ENCODE measurements around the gene MYOCOS.

Gene MYOCOS

DNA sequence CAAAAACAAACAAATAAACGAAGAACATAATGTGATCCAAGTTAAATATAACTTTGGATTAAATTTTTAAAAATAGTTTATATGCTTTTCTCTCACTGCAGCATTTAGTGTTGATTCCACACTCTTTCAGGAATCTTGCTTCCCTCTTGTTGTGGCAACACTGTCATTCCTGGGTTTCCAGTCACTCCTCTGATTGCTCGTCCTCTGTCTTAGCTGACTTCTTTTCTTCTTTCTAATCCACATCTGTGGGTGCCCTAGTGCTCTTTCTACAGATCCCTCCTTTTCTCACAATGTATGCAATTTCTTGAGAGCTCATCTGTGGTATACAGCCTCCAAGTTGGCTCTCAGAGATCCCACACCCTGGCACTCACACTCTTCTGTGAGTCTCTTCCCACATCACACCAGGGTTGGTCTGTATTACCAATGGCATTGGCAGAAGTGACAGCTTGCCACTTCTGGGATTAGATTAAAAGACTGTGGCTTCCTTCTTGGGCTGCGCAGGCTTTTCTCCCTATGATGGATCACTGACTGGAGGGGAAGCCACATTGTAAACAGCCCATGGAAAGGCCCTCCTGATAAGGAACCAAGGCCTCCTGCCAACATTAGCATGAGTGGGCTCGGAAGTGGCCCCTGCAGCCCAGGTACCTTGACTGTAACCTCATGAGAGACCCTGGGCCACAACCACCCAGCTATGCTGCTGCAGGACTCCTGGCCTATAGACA, 42.0 kb downstream of the MYOCOS start:
- Histone ChIP-seq H3K4me3 (ENCODE audit: low read depth, low read length) (no peak overlapping the region), H3K14ac (ENCODE audit: low read length) (no peak overlapping the region), H3K18ac (ENCODE audit: low read length) (no peak overlapping the region), H2BK5ac (ENCODE audit: low read depth, low read length, poor library complexity) (no peak overlapping the region), H3K27ac (ENCODE audit: low read depth, low read length) (no peak overlapping the region), H2AFZ (ENCODE audit: insufficient read depth, low read length, poor library complexity) (no peak overlapping the region), H3K9me3 (ENCODE audit: insufficient read depth, low read depth, low read length) (no peaks in the 10 kb centered on the region), H4K8ac (ENCODE audit: low read depth, low read length) (no peak overlapping the region), H3K4me2 (ENCODE audit: low read length) (no peak overlapping the region), H3K79me2 (ENCODE audit: control insufficient read depth, insufficient read depth, low read length, poor library complexity) (no peaks in the 10 kb centered on the region), H2BK12ac (ENCODE audit: low read length) (no peak overlapping the region), H3K23ac (ENCODE audit: low read length) (no peak overlapping the region), H4K91ac (ENCODE audit: low read depth, low read length) (no peak overlapping the region), H3K9ac (ENCODE audit: low read length) (no peak overlapping the region), H3K36me3 (ENCODE audit: control insufficient read depth in 1 of 2, insufficient read depth in 2 of 2, low read length in 2 of 2) (no peaks in the 10 kb centered on the region), H2BK120ac (ENCODE audit: insufficient read depth, low read length, poor library complexity) (no peak overlapping the region), H3K4ac (ENCODE audit: low read depth, low read length) (no peak overlapping the region), H2AK5ac (ENCODE audit: low read length) (no peak overlapping the region), H3K4me1 (ENCODE audit: control insufficient read depth in 1 of 2, insufficient read depth in 2 of 2, low read length in 2 of 2) (peaks cover 3 to 4% of the 10 kb centered on the region in 2 experiments), H3K27me3 (ENCODE audit: insufficient read depth, low read length) (no peaks in the 10 kb centered on the region), H4K12ac (ENCODE audit: low read depth, low read length) (no peak overlapping the region), H3K79me1 (ENCODE audit: low read length) (peaks cover 3% of the 10 kb centered on the region)
- no CpG with 5 or more reads among the region's 4 CpGs for WGBS (ENCODE audit: extremely low coverage, insufficient coverage, insufficient read length)
- DNase-seq, result no peak

DNA sequence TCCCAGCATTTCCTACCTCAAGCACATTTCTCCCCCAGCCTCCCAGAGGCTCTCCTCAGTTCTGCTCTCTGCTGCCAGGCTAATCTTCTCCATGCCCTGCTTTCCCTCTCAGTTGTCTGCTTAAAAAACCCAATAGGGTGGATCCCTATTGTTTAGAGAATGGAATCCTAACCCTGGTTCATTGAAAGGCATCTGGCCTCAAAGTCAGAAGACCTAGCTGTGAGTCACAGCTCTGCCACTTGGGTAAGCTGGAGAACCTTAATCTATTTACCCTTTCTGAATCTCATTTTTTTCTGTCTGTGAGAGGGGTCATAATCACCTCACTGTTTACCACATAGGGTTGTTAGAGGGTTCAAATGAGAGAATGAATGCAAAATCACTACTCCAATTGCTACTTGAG, 42.9 kb downstream of the MYOCOS start:
- H3K23ac ChIP-seq (ENCODE audit: low read length), result no peak overlapping the region
- no peak overlapping the region for H2AK5ac ChIP-seq (ENCODE audit: low read length)
- no peak overlapping the region for H2BK120ac ChIP-seq (ENCODE audit: insufficient read depth, low read length, poor library complexity)
- peaks cover 3 to 4% of the 10 kb centered on the region in 2 experiments for H3K4me1 ChIP-seq (ENCODE audit: control insufficient read depth in 1 of 2, insufficient read depth in 2 of 2, low read length in 2 of 2)
- H2BK12ac ChIP-seq (ENCODE audit: low read length), result no peak overlapping the region
- H3K4ac ChIP-seq (ENCODE audit: low read depth, low read length), result no peak overlapping the region
- H3K4me2 ChIP-seq (ENCODE audit: low read length), result no peak overlapping the region
- H4K8ac ChIP-seq (ENCODE audit: low read depth, low read length), result no peak overlapping the region
- H3K79me2 ChIP-seq (ENCODE audit: control insufficient read depth, insufficient read depth, low read length, poor library complexity), result no peaks in the 10 kb centered on the region
- H3K18ac ChIP-seq (ENCODE audit: low read length), result no peak overlapping the region
- no peak overlapping the region for H3K14ac ChIP-seq (ENCODE audit: low read length)
- no peak overlapping the region for H2BK5ac ChIP-seq (ENCODE audit: low read depth, low read length, poor library complexity)
- H3K9ac ChIP-seq (ENCODE audit: low read length), result peak overlapping the region; percentile 32
- H3K79me1 ChIP-seq (ENCODE audit: low read length), result peaks cover 3% of the 10 kb centered on the region
- no peaks in the 10 kb centered on the region for H3K9me3 ChIP-seq (ENCODE audit: insufficient read depth, low read depth, low read length)
- H3K27ac ChIP-seq (ENCODE audit: low read depth, low read length), result no peak overlapping the region
- H3K36me3 ChIP-seq (ENCODE audit: control insufficient read depth in 1 of 2, insufficient read depth in 2 of 2, low read length in 2 of 2), result no peaks in the 10 kb centered on the region
- H4K12ac ChIP-seq (ENCODE audit: low read depth, low read length), result no peak overlapping the region
- no peaks in the 10 kb centered on the region for H3K27me3 ChIP-seq (ENCODE audit: insufficient read depth, low read length)
- H4K91ac ChIP-seq (ENCODE audit: low read depth, low read length), result no peak overlapping the region
- H2AFZ ChIP-seq (ENCODE audit: insufficient read depth, low read length, poor library complexity), result no peak overlapping the region
- no peak overlapping the region for H3K4me3 ChIP-seq (ENCODE audit: low read depth, low read length)
- DNase-seq, result no peak

DNA sequence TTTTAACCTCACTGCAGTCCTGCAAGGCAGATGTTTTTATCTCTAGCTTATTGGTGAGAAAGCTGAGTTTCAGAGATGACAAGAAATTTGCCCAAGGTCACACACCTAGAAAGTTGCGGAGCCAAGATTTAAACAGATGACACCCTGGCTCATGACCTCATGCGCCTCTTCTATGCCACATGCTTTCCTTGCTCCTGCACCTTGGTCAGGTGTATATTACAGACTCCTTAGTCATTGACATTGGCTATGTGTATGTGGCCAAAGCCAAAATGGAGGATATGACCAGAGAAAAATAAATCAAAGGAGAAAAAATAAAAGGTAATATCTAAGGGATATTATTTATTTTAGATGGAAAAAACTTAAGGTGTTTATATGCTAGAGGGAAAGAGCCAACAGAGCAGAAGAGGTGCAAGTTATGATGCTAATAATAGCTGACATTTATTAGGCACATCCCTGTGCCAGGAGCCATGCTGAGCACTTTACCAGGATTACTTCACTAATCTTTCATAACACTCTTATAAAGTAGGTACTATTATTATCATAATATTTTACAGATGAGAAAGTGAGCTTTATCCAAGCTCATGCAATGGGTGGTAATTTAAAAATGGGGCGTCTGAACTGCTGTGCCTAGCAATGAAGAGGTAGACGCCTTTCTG, 44.2 kb downstream of the MYOCOS start:
- H2AFZ ChIP-seq (ENCODE audit: insufficient read depth, low read length, poor library complexity), result no peak overlapping the region
- no peak overlapping the region for H3K4ac ChIP-seq (ENCODE audit: low read depth, low read length)
- H3K79me2 ChIP-seq (ENCODE audit: control insufficient read depth, insufficient read depth, low read length, poor library complexity), result no peaks in the 10 kb centered on the region
- H3K27ac ChIP-seq (ENCODE audit: low read depth, low read length), result no peak overlapping the region
- H3K9me3 ChIP-seq (ENCODE audit: insufficient read depth, low read depth, low read length), result peaks cover 2% of the 10 kb centered on the region
- no peak overlapping the region for H3K14ac ChIP-seq (ENCODE audit: low read length)
- H2BK5ac ChIP-seq (ENCODE audit: low read depth, low read length, poor library complexity), result no peak overlapping the region
- no peak overlapping the region for H3K18ac ChIP-seq (ENCODE audit: low read length)
- no peak for DNase-seq
- no peak overlapping the region for H2BK12ac ChIP-seq (ENCODE audit: low read length)
- no peak overlapping the region for H2AK5ac ChIP-seq (ENCODE audit: low read length)
- no peak overlapping the region for H4K12ac ChIP-seq (ENCODE audit: low read depth, low read length)
- H3K9ac ChIP-seq (ENCODE audit: low read length), result no peak overlapping the region
- no peaks in the 10 kb centered on the region for H3K36me3 ChIP-seq (ENCODE audit: control insufficient read depth in 1 of 2, insufficient read depth in 2 of 2, low read length in 2 of 2)
- WGBS (ENCODE audit: extremely low coverage, insufficient coverage, insufficient read length), result no CpG with 5 or more reads among the region's 4 CpGs
- H3K4me3 ChIP-seq (ENCODE audit: low read depth, low read length), result no peak overlapping the region
- no peak overlapping the region for H2BK120ac ChIP-seq (ENCODE audit: insufficient read depth, low read length, poor library complexity)
- H3K4me1 ChIP-seq (ENCODE audit: control insufficient read depth in 1 of 2, insufficient read depth in 2 of 2, low read length in 2 of 2), result peaks cover 2 to 4% of the 10 kb centered on the region in 2 experiments
- no peak overlapping the region for H3K23ac ChIP-seq (ENCODE audit: low read length)
- no peak overlapping the region for H4K91ac ChIP-seq (ENCODE audit: low read depth, low read length)
- H3K4me2 ChIP-seq (ENCODE audit: low read length), result no peak overlapping the region
- no peak overlapping the region for H4K8ac ChIP-seq (ENCODE audit: low read depth, low read length)
- no peaks in the 10 kb centered on the region for H3K27me3 ChIP-seq (ENCODE audit: insufficient read depth, low read length)
- H3K79me1 ChIP-seq (ENCODE audit: low read length), result peaks cover 2% of the 10 kb centered on the region

DNA sequence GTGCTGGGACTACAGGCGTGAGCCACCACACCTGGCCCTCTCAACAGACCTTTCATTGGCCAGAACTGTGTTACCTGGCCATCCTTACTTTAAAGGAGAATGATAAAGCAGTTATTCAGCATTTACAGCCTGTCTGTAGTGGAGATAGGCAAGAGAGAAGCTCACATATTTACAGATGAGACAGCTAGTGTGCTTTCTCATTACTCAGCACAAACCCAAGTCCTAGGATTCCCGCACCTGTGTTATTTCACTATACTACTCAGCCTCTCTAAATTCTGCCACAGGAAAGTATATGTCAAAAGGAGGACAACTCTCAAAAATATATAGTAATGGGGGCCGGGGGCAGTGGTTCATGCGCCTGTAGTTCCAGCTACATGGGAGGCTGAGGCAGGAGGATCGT, 46.3 kb downstream of the MYOCOS start:
- no peak overlapping the region for H3K4me2 ChIP-seq (ENCODE audit: low read length)
- no peak overlapping the region for H4K8ac ChIP-seq (ENCODE audit: low read depth, low read length)
- H3K4me1 ChIP-seq (ENCODE audit: control insufficient read depth in 1 of 2, insufficient read depth in 2 of 2, low read length in 2 of 2), result no peaks in the 10 kb centered on the region
- H3K79me1 ChIP-seq (ENCODE audit: low read length), result no peaks in the 10 kb centered on the region
- peaks cover 2% of the 10 kb centered on the region for H3K9me3 ChIP-seq (ENCODE audit: insufficient read depth, low read depth, low read length)
- H3K14ac ChIP-seq (ENCODE audit: low read length), result no peak overlapping the region
- H4K91ac ChIP-seq (ENCODE audit: low read depth, low read length), result no peak overlapping the region
- no peak overlapping the region for H3K18ac ChIP-seq (ENCODE audit: low read length)
- H2AFZ ChIP-seq (ENCODE audit: insufficient read depth, low read length, poor library complexity), result no peak overlapping the region
- no peak overlapping the region for H4K12ac ChIP-seq (ENCODE audit: low read depth, low read length)
- no CpG with 5 or more reads among the region's 5 CpGs for WGBS (ENCODE audit: extremely low coverage, insufficient coverage, insufficient read length)
- no peak overlapping the region for H3K27ac ChIP-seq (ENCODE audit: low read depth, low read length)
- no peak overlapping the region for H3K4me3 ChIP-seq (ENCODE audit: low read depth, low read length)
- no peak overlapping the region for H2AK5ac ChIP-seq (ENCODE audit: low read length)
- no peak overlapping the region for H3K23ac ChIP-seq (ENCODE audit: low read length)
- H3K4ac ChIP-seq (ENCODE audit: low read depth, low read length), result no peak overlapping the region
- H3K27me3 ChIP-seq (ENCODE audit: insufficient read depth, low read length), result no peaks in the 10 kb centered on the region
- H2BK120ac ChIP-seq (ENCODE audit: insufficient read depth, low read length, poor library complexity), result no peak overlapping the region
- no peaks in the 10 kb centered on the region for H3K79me2 ChIP-seq (ENCODE audit: control insufficient read depth, insufficient read depth, low read length, poor library complexity)
- no peak overlapping the region for H2BK12ac ChIP-seq (ENCODE audit: low read length)
- no peaks in the 10 kb centered on the region for H3K36me3 ChIP-seq (ENCODE audit: control insufficient read depth in 1 of 2, insufficient read depth in 2 of 2, low read length in 2 of 2)
- H2BK5ac ChIP-seq (ENCODE audit: low read depth, low read length, poor library complexity), result no peak overlapping the region
- no peak overlapping the region for H3K9ac ChIP-seq (ENCODE audit: low read length)
- no peak for DNase-seq
